Measurements from ENCODE around the gene TNFSF18.
"Not testable (repeated sequence)": the region's sequence is repeated elsewhere in the genome, so short reads cannot be mapped to it uniquely, and the experiment has no call there.

The TNFSF18 gene

GRCh38 chr1:173050865-173051264, at the start of gene TNFSF18:
Gene TNFSF18, minus strand, starts transcription at chr1:173050941. Its CDS starts 45 bp downstream, at chr1:173050896.
- H3K4me3 ChIP-seq (ENCODE audit: low read depth, low read length) = no peak within 1 kb of the TSS

GRCh38 chr1:173099166-173099565, 48.4 kb upstream of the TNFSF18 start:
- no peak overlapping the region for H3K4me3 ChIP-seq (ENCODE audit: low read depth, low read length)

GRCh38 chr1:173098117-173098516, 47.4 kb upstream of the TNFSF18 start:
- H3K4me3 ChIP-seq (ENCODE audit: low read depth, low read length) = no peak overlapping the region

GRCh38 chr1:173097001-173097400, 46.3 kb upstream of the TNFSF18 start:
- no peak overlapping the region for H3K4me3 ChIP-seq (ENCODE audit: low read depth, low read length)

- H3K4me3 ChIP-seq (ENCODE audit: low read depth, low read length) = no peak overlapping the region
These were observed 44.9 kb upstream of the TNFSF18 start for GRCh38 chr1:173095632-173096031.

- H3K4me3 ChIP-seq (ENCODE audit: low read depth, low read length) = no peak overlapping the region
These were observed 43.8 kb upstream of the TNFSF18 start for GRCh38 chr1:173094541-173094940.

- no peak overlapping the region for H3K4me3 ChIP-seq (ENCODE audit: low read depth, low read length)
These were observed 43.1 kb upstream of the TNFSF18 start for GRCh38 chr1:173093691-173094445.

GRCh38 chr1:173084292-173084691, 33.6 kb upstream of the TNFSF18 start:
- H3K4me3 ChIP-seq (ENCODE audit: low read depth, low read length) = no peak overlapping the region

GRCh38 chr1:173082913-173083312, 32.2 kb upstream of the TNFSF18 start:
- H3K4me3 ChIP-seq (ENCODE audit: low read depth, low read length) = no peak overlapping the region

GRCh38 chr1:173074217-173074616, 23.5 kb upstream of the TNFSF18 start:
- H3K4me3 ChIP-seq (ENCODE audit: low read depth, low read length) = not testable (repeated sequence)

- no peak overlapping the region for H3K4me3 ChIP-seq (ENCODE audit: low read depth, low read length)
These were observed 13.3 kb upstream of the TNFSF18 start for GRCh38 chr1:173064011-173064410.

- H3K4me3 ChIP-seq (ENCODE audit: low read depth, low read length) = no peak overlapping the region
These were observed 12.4 kb upstream of the TNFSF18 start for GRCh38 chr1:173063171-173063570.

GRCh38 chr1:173062150-173062938, 11.6 kb upstream of the TNFSF18 start:
- no peak overlapping the region for H3K4me3 ChIP-seq (ENCODE audit: low read depth, low read length)

GRCh38 chr1:173058556-173058955, 7.8 kb upstream of the TNFSF18 start:
- no peak overlapping the region for H3K4me3 ChIP-seq (ENCODE audit: low read depth, low read length)

GRCh38 chr1:173057984-173058383, 7.2 kb upstream of the TNFSF18 start:
- no peak overlapping the region for H3K4me3 ChIP-seq (ENCODE audit: low read depth, low read length)

GRCh38 chr1:173056365-173056764, 5.6 kb upstream of the TNFSF18 start:
- H3K4me3 ChIP-seq (ENCODE audit: low read depth, low read length) = no peak overlapping the region

GRCh38 chr1:173052681-173053196, 2.0 kb upstream of the TNFSF18 start:
- no peak overlapping the region for H3K4me3 ChIP-seq (ENCODE audit: low read depth, low read length)

- H3K4me3 ChIP-seq (ENCODE audit: low read depth, low read length) = no peak overlapping the region
These were observed 1.5 kb downstream of the TNFSF18 start for GRCh38 chr1:173049322-173049633.

- H3K4me3 ChIP-seq (ENCODE audit: low read depth, low read length) = no peak overlapping the region
These were observed 2.0 kb downstream of the TNFSF18 start for GRCh38 chr1:173048621-173049321.

GRCh38 chr1:173044656-173045055, 6.1 kb downstream of the TNFSF18 start:
- no peak overlapping the region for H3K4me3 ChIP-seq (ENCODE audit: low read depth, low read length)

GRCh38 chr1:173043253-173043652, 7.5 kb downstream of the TNFSF18 start:
- H3K4me3 ChIP-seq (ENCODE audit: low read depth, low read length) = no peak overlapping the region

GRCh38 chr1:173042806-173043205, 7.9 kb downstream of the TNFSF18 start:
- no peak overlapping the region for H3K4me3 ChIP-seq (ENCODE audit: low read depth, low read length)

Measured in iPS-11a (cell line).